A172 (cell line): ENCODE results near the gene RASGRF1. TPM values are rescaled to one million over a fixed set of nuclear protein-coding genes. Genes with fewer than 3 reads are reported as not detected.
"Not testable (repeated sequence)": the region's sequence is repeated elsewhere in the genome, so short reads cannot be mapped to it uniquely, and the experiment has no call there.

Source experiments
- DNase-seq: peaks from one replicate; pipeline ENCODE4 v3.0.0-alpha.2; 2015; ENCODE audit warnings: low spot score
- total RNA-seq: library from RNA; depleted of rRNA; stranded (reverse); fragments of >200 nt; shearing (Covaris generic); gene quantifications from 2 replicates; pipeline ENCODE4 v1.2.3, GENCODE V29; 2014

The RASGRF1 gene
- total RNA-seq, 1 experiment from 2014 or later = 1.2 TPM

- peak; percentile 94 for DNase-seq
Observed at GRCh38 chr15:78930577-78931388, 159.8 kb downstream of the RASGRF1 start.

- no peak for DNase-seq
Observed at GRCh38 chr15:78929536-78930264, 160.9 kb downstream of the RASGRF1 start.

- no peak for DNase-seq
Observed at GRCh38 chr15:78928616-78929093, 161.9 kb downstream of the RASGRF1 start.

DNA sequence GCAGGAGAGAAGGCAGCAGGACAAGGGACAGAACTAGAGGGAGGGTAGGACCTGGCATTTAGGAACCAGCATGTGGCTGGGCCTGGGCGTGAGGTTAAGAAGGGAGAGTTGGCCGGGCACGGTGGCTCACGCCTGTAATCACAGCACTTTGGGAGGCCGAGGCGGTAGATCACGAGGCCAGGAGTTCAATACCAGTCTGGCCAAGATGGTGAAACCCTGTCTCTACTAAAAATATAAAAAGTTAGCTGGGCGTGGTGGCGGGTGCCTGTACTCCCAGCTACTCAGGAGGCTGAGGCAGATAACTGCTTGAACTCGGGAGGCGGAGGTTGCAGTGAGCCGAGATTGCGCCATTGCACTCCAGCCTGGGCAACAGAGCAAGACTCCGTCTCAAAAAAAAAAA lies 162.4 kb downstream of the RASGRF1 start:
- DNase-seq = not testable (repeated sequence)

GRCh38 chr15:78927077-78927790 lies 163.3 kb downstream of the RASGRF1 start:
- no peak for DNase-seq

DNA sequence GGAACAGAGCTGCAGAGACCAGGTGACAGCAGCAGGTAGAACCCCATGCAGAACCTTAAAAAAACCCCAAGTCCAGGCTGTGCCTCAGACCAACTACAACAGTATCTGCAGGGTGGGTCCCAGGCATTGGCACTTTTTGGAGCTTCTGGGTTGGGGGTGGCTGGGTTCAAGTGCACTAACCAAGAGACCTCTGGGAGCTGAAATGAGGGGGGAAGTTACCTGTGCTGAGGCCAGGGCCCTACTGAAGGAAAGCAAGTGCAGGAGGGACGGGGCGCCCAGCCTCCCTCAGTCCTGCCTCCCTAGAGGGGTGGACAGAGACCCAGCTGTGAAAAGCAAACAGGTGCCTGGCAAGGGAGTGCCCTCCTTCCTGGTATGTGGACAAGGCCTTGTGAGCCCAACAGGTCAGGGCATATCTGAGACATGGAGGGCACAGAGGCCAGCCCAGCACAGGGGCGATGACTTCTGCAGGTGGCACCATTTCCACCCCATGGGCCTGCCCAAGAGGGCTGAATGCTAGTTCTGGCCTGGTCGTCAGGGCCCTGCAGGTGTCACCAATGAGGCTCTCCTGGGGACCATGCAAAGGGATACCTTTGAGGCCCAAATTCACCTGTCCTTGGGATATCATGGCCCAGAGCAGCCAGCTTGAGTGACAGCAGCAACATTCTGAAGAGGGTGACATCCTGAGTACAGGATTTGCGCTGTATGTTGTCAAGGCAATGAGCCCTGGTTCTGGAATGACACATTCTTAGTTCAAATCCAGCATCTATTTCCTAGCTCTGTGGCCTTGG lies 164.4 kb downstream of the RASGRF1 start:
- no peak for DNase-seq

DNA sequence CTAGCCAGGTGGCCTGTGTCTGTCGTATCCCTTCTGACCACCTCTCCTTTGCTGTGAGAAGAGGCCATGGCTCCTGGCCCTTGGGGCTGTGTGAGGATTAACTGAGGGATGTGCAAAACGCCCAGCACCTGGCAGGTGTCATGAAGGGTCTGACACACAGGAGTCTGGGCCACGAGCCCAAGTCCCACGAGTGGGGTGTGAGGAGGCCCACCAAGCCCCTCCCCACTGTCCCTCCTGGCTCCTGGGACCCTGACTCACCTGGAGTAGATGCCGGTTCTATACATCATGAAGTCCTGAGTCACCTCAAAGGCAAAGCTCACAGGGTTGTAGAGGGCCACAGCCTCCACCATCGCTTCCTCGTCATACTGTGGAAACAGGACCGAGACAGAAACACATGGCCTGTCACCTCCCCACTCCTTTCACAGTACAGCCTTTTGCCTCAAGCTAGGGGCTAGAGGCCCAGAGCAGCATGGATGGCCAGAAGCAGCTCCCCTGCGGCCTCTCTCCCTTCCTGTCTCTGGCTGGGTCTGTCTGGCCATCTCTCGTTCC lies 165.4 kb downstream of the RASGRF1 start:
- no peak for DNase-seq

DNA sequence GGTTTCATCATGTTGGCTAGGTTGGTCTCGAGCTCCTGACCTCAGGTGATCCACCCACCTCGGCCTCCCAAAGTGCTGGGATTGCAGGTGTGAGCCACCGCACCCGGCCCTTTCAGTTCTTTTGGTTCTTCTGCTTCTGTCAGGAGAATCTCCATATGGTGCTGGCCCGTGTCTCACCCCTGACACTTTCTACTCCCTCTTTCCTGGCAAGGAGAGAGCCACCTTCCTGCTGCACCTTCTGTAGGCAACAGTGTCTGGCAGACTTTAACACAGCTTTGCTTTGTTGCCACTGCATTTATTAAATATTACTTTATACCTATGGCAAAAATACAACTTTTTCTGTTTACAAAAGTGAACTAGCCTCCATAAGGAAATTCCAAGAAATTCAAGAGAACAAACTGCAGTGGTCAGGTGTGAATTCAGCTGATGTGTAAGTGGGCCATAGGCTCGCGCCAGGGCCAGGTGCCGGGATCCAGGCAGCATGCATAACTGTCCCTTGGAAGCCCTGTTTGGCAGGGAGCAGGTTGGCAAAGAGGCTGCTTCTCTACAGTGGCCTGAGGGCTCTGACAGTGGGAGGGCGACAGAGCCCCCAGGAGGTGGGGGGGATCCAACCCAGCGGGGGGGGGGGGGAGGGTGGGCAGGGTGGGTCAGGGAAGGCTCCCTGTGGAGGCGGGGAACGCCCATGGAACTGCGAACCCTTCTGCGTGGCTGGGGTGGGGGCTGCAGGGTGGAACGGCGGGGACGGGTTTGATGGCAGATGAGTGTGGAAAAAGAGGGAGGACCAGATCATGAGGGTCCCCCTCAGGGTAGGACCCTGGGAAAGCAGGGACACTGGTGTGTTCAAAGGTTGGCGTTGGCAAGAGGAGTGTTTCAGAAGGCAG lies 166.9 kb downstream of the RASGRF1 start:
- DNase-seq = no peak

DNA sequence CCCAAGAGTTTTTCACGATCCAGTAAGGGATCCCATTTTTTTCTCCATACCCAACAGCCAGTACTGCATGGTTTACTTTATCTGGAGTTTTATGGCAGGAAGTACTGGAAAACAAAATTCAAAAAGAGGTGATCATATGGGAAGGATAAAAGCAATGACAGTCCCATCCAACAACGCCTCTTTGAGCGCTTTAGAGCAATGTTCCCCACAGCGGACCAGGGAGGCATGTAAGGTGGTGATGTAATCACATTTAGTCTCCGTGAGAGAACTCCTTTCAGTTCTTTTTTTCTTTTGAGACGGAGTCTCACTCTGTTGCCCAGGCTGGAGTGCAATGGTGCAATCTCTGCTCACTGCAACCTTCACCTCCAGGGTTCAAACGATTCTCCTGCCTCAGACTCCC lies 167.6 kb downstream of the RASGRF1 start:
- no peak for DNase-seq

DNA sequence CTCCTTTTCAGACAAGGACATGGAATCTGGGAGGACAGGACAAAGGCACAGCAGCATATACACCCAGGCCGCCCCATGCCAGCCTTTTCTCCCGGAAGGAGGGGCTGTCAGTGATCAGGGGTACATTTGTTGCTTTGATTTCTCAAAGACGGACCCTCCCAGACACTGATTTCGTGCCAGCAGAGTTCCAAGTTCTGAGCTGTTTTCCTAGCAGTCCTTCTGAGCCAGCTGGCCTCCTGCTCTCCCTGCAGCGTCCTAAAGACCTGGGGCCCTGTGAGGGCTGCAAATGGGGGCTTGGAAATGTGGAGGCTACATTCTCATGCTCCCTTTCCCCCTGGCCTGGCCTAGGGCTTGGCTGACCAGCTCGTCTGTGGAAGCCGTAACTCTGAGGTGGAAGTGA lies 168.1 kb downstream of the RASGRF1 start:
- DNase-seq = no peak

GRCh38 chr15:78921940-78922339 lies 168.6 kb downstream of the RASGRF1 start:
- no peak for DNase-seq

DNA sequence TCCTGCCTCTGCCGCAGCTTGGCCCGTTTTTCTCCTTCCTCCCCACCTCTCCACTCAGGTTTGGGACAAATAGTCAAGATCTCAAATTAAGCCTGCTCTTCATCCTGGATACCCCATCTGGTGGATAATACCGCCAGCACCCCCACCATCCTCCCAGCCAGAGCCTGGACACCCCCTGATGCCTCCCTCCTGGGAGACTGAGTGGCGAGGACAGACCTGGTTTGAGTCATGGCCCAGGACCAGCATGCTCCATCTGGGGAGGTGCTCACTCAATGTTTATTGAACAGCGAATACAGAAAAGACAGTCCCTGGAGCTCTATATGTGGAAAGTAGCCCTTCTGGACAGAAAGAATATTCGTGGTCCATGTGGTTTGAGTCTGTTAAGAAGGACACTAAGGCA lies 169.1 kb downstream of the RASGRF1 start:
- no peak for DNase-seq

- DNase-seq = no peak
Observed at GRCh38 chr15:78917888-78918287, 172.7 kb downstream of the RASGRF1 start.

GRCh38 chr15:78916088-78916487 lies 174.5 kb downstream of the RASGRF1 start:
- no peak for DNase-seq

DNA sequence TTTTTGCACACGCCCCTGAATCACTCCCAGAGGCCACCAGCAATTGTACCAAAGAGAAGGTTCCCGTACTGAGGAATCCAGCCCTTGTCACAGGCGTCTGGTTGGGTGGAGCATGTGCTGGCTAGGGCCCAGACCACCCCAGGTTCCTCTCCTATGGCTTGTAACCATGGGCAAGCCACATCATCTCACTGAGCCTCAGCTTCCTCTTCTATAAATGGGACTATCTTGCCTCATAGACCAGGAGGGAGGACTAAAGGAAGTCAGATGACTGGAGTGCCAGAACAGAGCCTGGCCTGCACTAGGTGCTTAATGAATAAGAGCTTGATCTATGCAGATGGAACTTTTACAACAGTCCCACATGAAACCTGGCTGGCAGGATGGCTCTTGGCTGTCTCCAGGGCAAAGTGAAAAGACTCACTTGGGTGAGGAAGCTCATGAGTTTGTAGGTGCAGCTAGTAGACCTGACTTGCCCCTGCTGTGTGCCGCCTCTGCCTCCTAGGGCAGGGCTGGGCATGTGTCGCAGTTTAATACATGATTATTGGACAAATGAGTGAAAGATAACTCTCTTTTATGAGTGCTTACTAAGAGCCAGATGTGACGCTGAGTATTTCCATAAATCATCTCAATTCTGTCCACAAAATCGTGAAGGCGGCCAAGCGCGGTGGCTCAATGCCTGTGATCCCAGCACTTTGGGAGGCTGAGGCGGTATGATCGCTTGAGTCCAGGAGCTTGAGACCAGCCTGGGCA lies 175.1 kb downstream of the RASGRF1 start:
- DNase-seq = peak; percentile 28

DNA sequence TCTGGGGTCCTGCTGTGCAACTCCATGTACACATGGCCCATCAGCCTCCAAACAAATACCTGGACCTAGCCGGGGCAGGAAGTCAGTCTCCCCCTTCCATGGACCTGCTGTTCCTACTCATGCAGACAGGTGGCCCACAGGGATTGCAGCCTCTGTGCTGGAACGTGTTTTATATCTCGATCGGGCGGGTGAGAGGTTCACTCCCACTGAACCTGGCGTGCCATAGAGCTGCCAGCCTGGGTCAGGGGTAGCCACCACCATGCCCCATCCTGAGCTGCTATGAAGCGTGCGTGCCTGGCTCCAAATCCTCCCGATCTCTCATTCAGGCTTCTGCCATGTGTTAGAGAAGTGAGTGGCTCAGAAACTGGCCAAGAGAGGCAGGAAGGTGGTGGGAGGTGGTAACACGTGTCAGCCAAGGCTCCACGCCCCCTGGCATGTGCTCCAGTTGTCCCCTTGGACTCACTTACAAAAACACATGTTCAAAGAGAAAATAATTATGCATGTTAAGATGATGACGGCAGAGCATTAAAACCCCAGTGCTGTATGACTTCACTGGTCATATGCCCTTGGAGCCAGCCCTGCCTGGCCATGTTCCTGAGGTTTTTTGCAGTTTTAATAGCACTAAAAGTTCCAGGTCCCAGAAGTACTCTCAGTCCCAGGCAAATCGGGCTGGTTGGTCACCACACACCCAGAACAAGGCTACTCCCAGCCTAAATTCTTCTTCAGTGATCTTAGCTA lies 176.4 kb downstream of the RASGRF1 start:
- DNase-seq = no peak

GRCh38 chr15:78913012-78913411 lies 177.6 kb downstream of the RASGRF1 start:
- DNase-seq = no peak

DNA sequence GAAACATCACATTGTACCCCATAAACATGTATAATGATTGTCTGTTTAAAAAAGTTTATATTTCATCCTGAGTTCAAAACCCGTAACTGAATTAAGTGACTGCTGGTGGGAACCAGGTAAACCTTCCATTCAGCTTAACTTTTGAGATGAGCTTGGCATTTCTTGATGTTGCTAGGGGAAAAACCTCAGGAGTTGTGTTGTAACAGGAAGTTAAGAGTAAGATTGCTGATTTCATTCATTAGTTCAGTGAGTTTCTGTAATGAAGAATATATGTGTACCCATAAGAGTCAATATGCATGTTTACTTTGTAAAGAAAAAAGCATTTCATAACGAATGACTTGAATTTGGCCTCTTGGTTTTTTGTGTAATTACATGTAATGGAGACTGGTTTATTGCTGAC lies 178.3 kb downstream of the RASGRF1 start:
- DNase-seq = no peak

- DNase-seq = no peak
Observed at GRCh38 chr15:78910271-78910670, 180.3 kb downstream of the RASGRF1 start.
